ENCODE data around the gene CSE1L. TPM values are rescaled to one million over a fixed set of nuclear protein-coding genes. Genes with fewer than 3 reads are reported as not detected.

CSE1L gene
- total RNA-seq (2022) = 316 and 324 TPM in 2 replicates
- Bru-seq, nascent RNA = percentile 98 among the genes with signal in this experiment
- BruChase-seq, experiment 1, labeled RNA remaining after a 2-hour chase = percentile 98 among the genes with signal in this experiment
- BruChase-seq, experiment 2, labeled RNA remaining after a 6-hour chase = percentile 99 among the genes with signal in this experiment
- long read RNA-seq, transcript CSE1L-202 (24 exons, 3,459 nt) = minor isoform, 5 of 588 reads
- long read RNA-seq, transcript CSE1L-201 (25 exons, 3,553 nt) = major isoform, 460 of 588 reads
- long read RNA-seq, partial matches to known transcripts = 42 of 588 reads
- long read RNA-seq, other reads (novel, unspliced or antisense) = 81 of 588 reads

GRCh38 chr20:49046087-49046900 is at the start of gene CSE1L:
Gene CSE1L (plus strand): TSS chr20:49046312. CDS start chr20:49058464, 12,152 bp downstream.
- peaks cover 4% of the 10 kb centered on the region; the same call in 1 of the 2 replicates for H3K4me1 ChIP-seq
- H3K4me3 ChIP-seq (ENCODE audit: low read depth, low read length) = peak within 1 kb of the TSS; percentile 83
- peak within 1 kb of the TSS; percentile 97 for H3K4me3 Mint-ChIP-seq (ENCODE audit: unreplicated experiment)
- no peaks in the 10 kb centered on the region for H3K27me3 ChIP-seq (replicated peaks; ENCODE audit: control insufficient read depth, insufficient read depth, low read length)
- intact Hi-C loops (cut with micrococcal nuclease; ENCODE audit: unreplicated experiment) = loop anchor here (1.0 kb wide), 1 partner anchor 173 kb away; the partner anchor contains the start of gene DDX27
- peaks cover 28% of the 10 kb centered on the region for H3K4me1 Mint-ChIP-seq (ENCODE audit: low read depth, unreplicated experiment)
- POLR2A ChIA-PET = interaction anchor here (0.5 to 2.3 kb wide), 18 partner anchors 8 to 265 kb away, joined by 3 to 15 read pairs (median 3); partner anchors contain the start of genes ARFGEF2, DDX27 and ZNFX1
- peak within 1 kb of the TSS; percentile 100 for H3K27ac Mint-ChIP-seq (ENCODE audit: unreplicated experiment)
- H3K9me3 ChIP-seq = no peaks in the 10 kb centered on the region
- TF ChIP-seq CTCF (IDR thresholded peaks at IDR 0.05; ENCODE audit: insufficient read depth in 1 of 2, low read depth in 1 of 2, low read length in 1 of 2, severe bottlenecking in 1 of 2, unreplicated experiment in 1 of 2) = peak in 1 of 2 experiments; percentile 45
- CTCF ChIA-PET = interaction anchor here (0.6 to 1.8 kb wide), 4 partner anchors 17 to 150 kb away, joined by 3 to 7 read pairs (median 4); no protein-coding TSS in a partner anchor
- peak; percentile 99 to 100 for DNase-seq
- no peaks in the 10 kb centered on the region for H3K9me3 Mint-ChIP-seq (ENCODE audit: unreplicated experiment)
- peaks cover 52% of the 10 kb centered on the region for H3K36me3 Mint-ChIP-seq (ENCODE audit: insufficient read depth, unreplicated experiment)
- H3K27me3 Mint-ChIP-seq (ENCODE audit: insufficient read depth, unreplicated experiment) = no peaks in the 10 kb centered on the region
- BruUV-seq (replicated peaks) = no TSS peak
- no peaks in the 10 kb centered on the region; the same call in 1 of the 2 replicates for H3K36me3 ChIP-seq (ENCODE audit: control insufficient read depth, insufficient read depth, low read length)

GRCh38 chr20:48999890-49000870 is 45.9 kb upstream of the CSE1L start:
- Histone ChIP-seq H3K27me3 (replicated peaks; ENCODE audit: control insufficient read depth, insufficient read depth, low read length) (no peaks in the 10 kb centered on the region), H3K4me1 (no peaks in the 10 kb centered on the region), H3K9me3 (no peaks in the 10 kb centered on the region), H3K36me3 (ENCODE audit: control insufficient read depth, insufficient read depth, low read length) (peaks cover 5% of the 10 kb centered on the region; the same call in 1 of the 2 replicates), H3K4me3 (ENCODE audit: low read depth, low read length) (no peak overlapping the region)
- DNase-seq = no peak
- no peak for TF ChIP-seq CTCF (IDR thresholded peaks at IDR 0.05; ENCODE audit: insufficient read depth in 1 of 2, low read depth in 1 of 2, low read length in 1 of 2, severe bottlenecking in 1 of 2, unreplicated experiment in 1 of 2)
- POLR2A ChIA-PET = no interaction called here
- BruUV-seq (replicated peaks) = no TSS peak
- Mint-ChIP-seq H3K27me3 (ENCODE audit: insufficient read depth, unreplicated experiment) (no peaks in the 10 kb centered on the region), H3K9me3 (ENCODE audit: unreplicated experiment) (no peaks in the 10 kb centered on the region), H3K36me3 (ENCODE audit: insufficient read depth, unreplicated experiment) (peaks cover 87% of the 10 kb centered on the region), H3K4me1 (ENCODE audit: low read depth, unreplicated experiment) (no peaks in the 10 kb centered on the region), H3K27ac (ENCODE audit: unreplicated experiment) (no peak overlapping the region), H3K4me3 (ENCODE audit: unreplicated experiment) (no peak overlapping the region)
- intact Hi-C loops (cut with micrococcal nuclease; ENCODE audit: unreplicated experiment) = no loop called here
- CTCF ChIA-PET = no interaction called here

All from Caco-2 (cell line).